ENCODE measurements around the gene ARSB. TPM values are rescaled to one million over a fixed set of nuclear protein-coding genes. Genes with fewer than 3 reads are reported as not detected.

Gene ARSB
- total and polyA plus RNA-seq, 9 of the 15 experiments (the other 6 are each of a cell fraction or from before 2014, with no cell fraction given): 0.52 to 4.6 (median 2.4) TPM

DNA sequence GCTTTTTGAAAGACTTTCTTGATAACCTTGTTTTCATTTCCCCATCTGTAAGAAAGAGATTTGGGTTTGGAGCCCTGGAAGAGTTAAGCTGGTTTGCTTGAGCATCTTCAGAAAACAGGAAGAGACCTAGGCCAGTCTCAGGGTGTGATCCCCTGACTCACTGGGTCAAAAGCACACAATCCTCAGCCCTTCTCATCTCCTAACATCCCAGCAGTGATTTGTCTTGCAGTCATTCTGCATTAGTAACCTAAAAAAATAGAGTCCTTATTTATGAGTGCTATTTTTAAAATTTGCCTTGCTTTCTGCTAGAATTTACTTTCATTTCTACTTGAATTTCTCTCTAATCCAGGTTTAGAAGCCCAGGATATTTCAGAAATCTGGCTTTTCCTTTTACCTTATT lies 16.4 kb upstream of the ARSB start:
- H3K79me2 ChIP-seq (ENCODE audit: control insufficient read depth, insufficient read depth, low read length): no peaks in the 10 kb centered on the region
- H4K20me1 ChIP-seq (replicated peaks; ENCODE audit: control insufficient read depth, insufficient read depth, low read length): no peaks in the 10 kb centered on the region
- DNase-seq (ENCODE audit: extremely low read depth in 1 of 4, low spot score in 3 of 4) (no peak), FAIRE-seq (no peak), ATAC-seq (no peak)
- no peak overlapping the region for H3K27ac ChIP-seq (ENCODE audit: extremely low read depth, low read depth, low read length)
- H3K27me3 ChIP-seq (ENCODE audit: control insufficient read depth in 2 of 2, insufficient read depth in 2 of 2, low read length in 2 of 2): peaks cover 10 to 17% of the 10 kb centered on the region in 2 experiments; a peak in 4 of 5 replicates
- intact Hi-C loops (cut with micrococcal nuclease) (no loop called here), in situ Hi-C loops (cut with MboI) (loop anchor here (25.0 kb wide), 1 partner anchor 1311 kb away; the partner anchor contains the start of gene SPZ1)
- no peak overlapping the region for H2AFZ ChIP-seq (ENCODE audit: low read depth, low read length)
- H3K4me3 ChIP-seq: no peak overlapping the region
- no peaks in the 10 kb centered on the region for H3K4me1 ChIP-seq (replicated peaks in 1 of 2; ENCODE audit: control insufficient read depth in 2 of 2, insufficient read depth in 2 of 2, low read length in 2 of 2)
- no peaks in the 10 kb centered on the region for H3K9me1 ChIP-seq (ENCODE audit: control insufficient read depth, insufficient read depth, low read length)
- ChIA-PET POLR2A (interaction anchor here (0.8 kb wide), 1 partner anchor 17 kb away, joined by 3 read pairs; no protein-coding TSS in a partner anchor), CTCF (ENCODE audit: low intra/inter-chr PET ratio) (no interaction called here)
- no peak overlapping the region for H3K9ac ChIP-seq (ENCODE audit: insufficient read depth in 1 of 2, low read depth in 2 of 2, low read length in 2 of 2)
- H3K36me3 ChIP-seq (ENCODE audit: control insufficient read depth, insufficient read depth, low read length): no peaks in the 10 kb centered on the region
- TF ChIP-seq, protein P1, sequence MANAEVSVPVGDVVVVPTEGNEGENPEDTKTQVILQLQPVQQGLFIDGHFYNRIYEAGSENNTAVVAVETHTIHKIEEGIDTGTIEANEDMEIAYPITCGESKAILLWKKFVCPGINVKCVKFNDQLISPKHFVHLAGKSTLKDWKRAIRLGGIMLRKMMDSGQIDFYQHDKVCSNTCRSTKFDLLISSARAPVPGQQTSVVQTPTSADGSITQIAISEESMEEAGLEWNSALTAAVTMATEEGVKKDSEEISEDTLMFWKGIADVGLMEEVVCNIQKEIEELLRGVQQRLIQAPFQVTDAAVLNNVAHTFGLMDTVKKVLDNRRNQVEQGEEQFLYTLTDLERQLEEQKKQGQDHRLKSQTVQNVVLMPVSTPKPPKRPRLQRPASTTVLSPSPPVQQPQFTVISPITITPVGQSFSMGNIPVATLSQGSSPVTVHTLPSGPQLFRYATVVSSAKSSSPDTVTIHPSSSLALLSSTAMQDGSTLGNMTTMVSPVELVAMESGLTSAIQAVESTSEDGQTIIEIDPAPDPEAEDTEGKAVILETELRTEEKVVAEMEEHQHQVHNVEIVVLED (CRISPR knock-in tag; IDR thresholded peaks at IDR 0.05): no peak
- TF ChIP-seq NEUROD1 (IDR thresholded peaks at IDR 0.05; ENCODE audit: borderline replicate concordance, low read depth, low read length, partially characterized antibody): no peak
- no peak for TF ChIP-seq CEBPG (CRISPR knock-in tag; IDR thresholded peaks at IDR 0.05)
- TF ChIP-seq CEBPG (tag; conservative IDR thresholded peaks at IDR 0.05 in 1 of 2, IDR thresholded peaks at IDR 0.05 in 1 of 2): no peak
- no peak for TF ChIP-seq PML (IDR thresholded peaks at IDR 0.05; ENCODE audit: low read length)
- no peaks in the 10 kb centered on the region for H3K9me3 ChIP-seq (replicated peaks; ENCODE audit: control insufficient read depth, insufficient read depth, low read depth, low read length)
- BruUV-seq (replicated peaks): no TSS peak
- H3K4me2 ChIP-seq (ENCODE audit: insufficient read depth, low read length): no peak overlapping the region

Measured in K562 (cell line).